Endothelial cell of umbilical vein (primary cell): ENCODE measurements around the gene DACT1.

ENCODE experiments used
- CTCF ChIP-seq, 2 donors: IDR thresholded peaks; 1 replicate in 1 of 2; 2 replicates in 1 of 2; pipeline ENCODE4 v1.5.1; 2011; ENCODE audit warnings: low read length in 2 of 2, mild to moderate bottlenecking in 2 of 2, moderate library complexity in 2 of 2, control low read depth in 1 of 2, inconsistent platforms in 1 of 2, low read depth in 1 of 2; ENCODE audit not compliant: insufficient read depth in 1 of 2; ENCODE audit errors: extremely low read depth in 1 of 2
- EZH2 ChIP-seq: IDR thresholded peaks from 2 replicates; pipeline ENCODE4 v1.6.1; 2012; ENCODE audit warnings: borderline replicate concordance, low read depth, mild to moderate bottlenecking, moderate library complexity, low read length, inconsistent platforms; ENCODE audit not compliant: severe bottlenecking
- FOS ChIP-seq: IDR thresholded peaks from 2 replicates; pipeline ENCODE4 v1.6.1; 2011; ENCODE audit warnings: mild to moderate bottlenecking, low read length, moderate library complexity, borderline replicate concordance; ENCODE audit not compliant: insufficient read depth
- GATA2 ChIP-seq: IDR thresholded peaks from 2 replicates; pipeline ENCODE4 v1.7.0; 2011; ENCODE audit warnings: low read depth, mild to moderate bottlenecking, moderate library complexity, mixed read lengths, low read length; ENCODE audit not compliant: insufficient read length, insufficient read depth
- MAX ChIP-seq: IDR thresholded peaks from 2 replicates; pipeline ENCODE4 v1.6.1; 2011; ENCODE audit not compliant: insufficient read depth, insufficient read length
- MYC ChIP-seq: IDR thresholded peaks from one replicate; pipeline ENCODE4 v1.6.1; 2011; ENCODE audit warnings: mild to moderate bottlenecking, low read depth, low read length
- POLR2A ChIP-seq: IDR thresholded peaks from 2 replicates; pipeline ENCODE4 v1.6.1; 2012; ENCODE audit warnings: low read depth, mild to moderate bottlenecking, control low read depth, low read length
- POLR2AphosphoS5 ChIP-seq: IDR thresholded peaks from 2 replicates; pipeline ENCODE4 v1.6.1; 2012; ENCODE audit warnings: low read depth, mild to moderate bottlenecking, control low read depth, low read length, moderate library complexity; ENCODE audit not compliant: insufficient read depth

GRCh38 chr14:58636129-58636528, 1.6 kb upstream of the DACT1 start:
- no peak for TF ChIP-seq CTCF (IDR thresholded peaks at IDR 0.05; ENCODE audit: extremely low read depth in 1 of 2, insufficient read depth in 1 of 2, low read depth in 1 of 2, low read length in 2 of 2)
- no peak for TF ChIP-seq POLR2A
- TF ChIP-seq GATA2 = no peak
- TF ChIP-seq MAX = no peak
- no peak for TF ChIP-seq MYC
- TF ChIP-seq POLR2AphosphoS5 = no peak
- TF ChIP-seq FOS = no peak
- TF ChIP-seq EZH2 = no peak
